Activated T-cell treated with anti-CD3 and anti-CD28 coated beads, Interleukin-2, amount 50 U/mL, for 24 hours (primary cell): ENCODE measurements around the gene PLCB1.
A peak's percentile ranks its signal among the peaks of the same experiment; 100 is the strongest.
"Not testable (repeated sequence)": the region's sequence is repeated elsewhere in the genome, so short reads cannot be mapped to it uniquely, and the experiment has no call there.

ENCODE experiments used
- DNase-seq: peaks from one replicate; pipeline ENCODE4 v3.0.0-alpha.2; 2020
- H3K27ac Mint-ChIP-seq: 2 replicates; pipeline ENCODE4 v1.8.0; 2020; ENCODE audit warnings: mild to moderate bottlenecking, mixed read lengths
- H3K27me3 Mint-ChIP-seq: 2 replicates; pipeline ENCODE4 v1.8.0; 2020; ENCODE audit warnings: mixed read lengths
- H3K36me3 Mint-ChIP-seq: 2 replicates; pipeline ENCODE4 v1.8.0; 2020; ENCODE audit warnings: low read depth, mixed read lengths
- H3K4me1 Mint-ChIP-seq: 2 replicates; pipeline ENCODE4 v1.8.0; 2020; ENCODE audit warnings: low read depth, mixed read lengths
- H3K4me3 Mint-ChIP-seq: 2 replicates; pipeline ENCODE4 v1.8.0; 2020; ENCODE audit warnings: mild to moderate bottlenecking, moderate library complexity, mixed read lengths
- H3K9me3 Mint-ChIP-seq: 2 replicates; pipeline ENCODE4 v1.8.0; 2020; ENCODE audit warnings: mixed read lengths

Gene PLCB1

DNA sequence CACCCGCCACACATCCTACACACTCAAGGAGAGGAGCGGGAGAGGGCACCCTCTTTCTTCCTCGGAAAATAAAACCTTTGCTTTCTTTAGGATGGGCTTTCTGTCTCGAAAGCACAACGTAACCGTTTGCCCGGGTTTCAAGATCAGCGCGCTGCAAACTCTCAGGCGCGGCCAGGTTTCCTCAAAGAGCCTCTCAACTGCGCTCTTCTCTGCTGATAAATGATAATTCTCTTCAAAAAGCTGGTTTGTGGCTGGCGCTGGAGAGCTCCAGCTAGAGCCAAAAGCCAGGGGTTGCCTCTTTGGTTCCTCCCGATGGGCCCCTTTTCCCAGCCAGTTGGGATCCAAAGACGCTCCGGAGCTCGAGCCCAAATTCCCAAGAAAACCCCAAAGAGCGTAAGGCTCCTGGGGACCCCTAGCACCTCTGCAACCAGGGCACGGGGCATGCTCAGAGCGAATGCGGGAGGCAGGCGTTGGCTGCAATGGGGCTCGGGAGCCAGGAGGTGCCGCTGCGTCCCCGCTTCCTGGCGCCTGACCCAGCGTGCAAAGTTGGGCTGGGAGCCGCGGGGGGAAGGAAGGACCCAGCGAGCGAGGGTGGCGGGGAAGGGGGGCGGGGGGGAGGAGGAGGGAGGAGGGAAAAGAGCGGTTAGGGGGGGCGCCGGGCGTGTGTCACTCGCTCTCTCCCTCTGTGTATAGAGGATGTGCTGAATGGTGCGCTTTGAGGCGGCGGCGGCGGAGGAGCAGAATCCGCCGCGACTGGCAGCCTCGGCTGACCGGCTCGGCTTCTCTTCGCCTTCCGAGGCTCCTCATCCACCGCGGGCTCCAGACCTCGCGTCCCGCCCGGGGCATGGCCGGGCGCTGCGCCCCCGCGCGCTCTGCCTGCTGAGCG, at the start of gene PLCB1:
TSS of gene PLCB1 (plus strand) at position 669 of the 886 bp plus-strand sequence. CDS start 386 bp downstream, outside the sequence.
- no peaks in the 10 kb centered on the region for H3K9me3 Mint-ChIP-seq
- H3K27me3 Mint-ChIP-seq, result peaks cover 62% of the 10 kb centered on the region
- H3K4me3 Mint-ChIP-seq, result peak within 1 kb of the TSS; percentile 74
- peak; percentile 86 for DNase-seq
- no peaks in the 10 kb centered on the region for H3K36me3 Mint-ChIP-seq
- no peak within 1 kb of the TSS for H3K27ac Mint-ChIP-seq
- H3K4me1 Mint-ChIP-seq, result peaks cover 34% of the 10 kb centered on the region

DNA sequence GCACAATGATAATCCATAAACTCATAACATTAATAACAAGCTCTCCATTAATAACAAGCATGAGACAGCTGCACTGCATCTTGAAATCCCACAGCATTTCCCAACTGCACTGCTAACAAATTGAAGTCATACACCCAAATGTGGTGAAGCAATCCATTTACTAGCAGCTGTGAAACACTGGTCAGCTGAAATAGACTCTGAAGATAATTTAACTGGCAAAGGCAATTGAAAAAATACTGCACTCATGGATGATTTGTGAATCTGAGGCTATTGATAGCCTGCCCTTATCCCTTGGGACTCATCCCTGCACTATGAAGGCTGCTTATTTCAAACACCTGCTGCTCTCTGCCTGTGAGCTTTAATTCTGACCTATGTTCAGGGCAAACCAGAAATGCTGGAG, 49.1 kb upstream of the PLCB1 start:
- Mint-ChIP-seq H3K36me3 (no peaks in the 10 kb centered on the region), H3K4me3 (no peak overlapping the region), H3K27ac (no peak overlapping the region), H3K9me3 (no peaks in the 10 kb centered on the region), H3K27me3 (peaks cover 2% of the 10 kb centered on the region), H3K4me1 (no peaks in the 10 kb centered on the region)
- no peak for DNase-seq

DNA sequence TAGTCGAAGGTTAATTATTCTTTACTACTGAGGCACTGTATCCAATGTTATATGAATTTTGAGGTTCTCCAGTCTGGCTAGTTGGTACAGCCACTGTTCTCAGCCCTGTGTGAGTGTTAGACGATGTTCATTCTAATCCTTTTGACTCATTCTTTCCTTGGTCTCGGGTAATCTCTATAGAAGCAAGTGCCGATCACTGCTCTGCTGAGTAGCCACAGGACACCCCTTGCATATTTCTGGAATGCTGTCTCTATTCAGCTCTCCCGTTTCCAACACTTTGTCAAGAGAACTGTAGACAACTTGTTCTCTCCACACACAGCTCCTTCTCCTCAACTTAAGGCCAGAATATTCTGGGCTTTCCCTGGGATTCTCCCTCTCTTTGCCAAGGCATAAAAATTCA, 42.4 kb upstream of the PLCB1 start:
- Mint-ChIP-seq H3K4me1 (no peaks in the 10 kb centered on the region), H3K27me3 (peaks cover 19% of the 10 kb centered on the region), H3K27ac (no peak overlapping the region), H3K4me3 (no peak overlapping the region), H3K36me3 (no peaks in the 10 kb centered on the region), H3K9me3 (no peaks in the 10 kb centered on the region)
- DNase-seq, result no peak

DNA sequence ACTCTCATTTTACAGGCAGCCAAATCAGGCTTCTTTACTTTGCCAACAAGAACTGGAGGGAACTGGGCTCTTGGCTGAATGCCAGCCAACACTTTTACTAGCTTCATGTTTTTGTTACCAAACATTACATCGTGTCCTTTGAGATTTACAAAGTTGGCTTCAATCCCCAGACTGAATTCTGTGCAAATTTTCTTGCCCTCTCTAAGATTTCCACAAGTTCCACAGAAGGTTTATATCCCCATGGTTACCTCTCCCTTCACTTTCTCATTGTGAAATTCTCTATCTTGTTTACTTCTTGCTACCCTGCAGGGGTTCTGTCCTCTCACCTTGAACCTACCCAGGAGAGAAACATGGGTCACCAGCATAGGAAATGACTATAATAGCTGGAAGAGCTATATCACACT, 37.6 kb upstream of the PLCB1 start:
- Mint-ChIP-seq H3K9me3 (no peaks in the 10 kb centered on the region), H3K27ac (no peak overlapping the region), H3K36me3 (no peaks in the 10 kb centered on the region), H3K4me1 (no peaks in the 10 kb centered on the region), H3K4me3 (no peak overlapping the region), H3K27me3 (peaks cover 21% of the 10 kb centered on the region)
- DNase-seq, result no peak

DNA sequence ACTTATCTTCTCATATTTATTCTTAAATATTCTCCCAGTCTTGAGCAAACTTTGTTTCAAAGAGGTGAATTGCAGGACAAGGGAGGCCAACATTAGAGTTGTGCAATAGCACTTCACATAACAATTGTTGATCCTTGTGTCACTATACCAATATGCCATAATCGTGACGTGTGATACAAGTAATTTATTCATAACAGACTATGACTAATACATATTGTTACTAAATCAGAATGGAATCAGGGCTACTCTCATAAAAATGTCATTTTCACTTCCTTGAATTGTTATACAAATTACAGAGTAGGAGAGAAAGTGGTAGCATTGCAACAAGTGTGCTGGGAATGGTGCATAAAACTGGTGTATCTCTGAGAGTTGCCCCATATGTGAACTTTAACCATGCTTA, 37.2 kb upstream of the PLCB1 start:
- no peak overlapping the region for H3K4me3 Mint-ChIP-seq
- no peaks in the 10 kb centered on the region for H3K36me3 Mint-ChIP-seq
- no peaks in the 10 kb centered on the region for H3K4me1 Mint-ChIP-seq
- H3K27me3 Mint-ChIP-seq, result peaks cover 19% of the 10 kb centered on the region
- DNase-seq, result no peak
- H3K9me3 Mint-ChIP-seq, result no peaks in the 10 kb centered on the region
- no peak overlapping the region for H3K27ac Mint-ChIP-seq

DNA sequence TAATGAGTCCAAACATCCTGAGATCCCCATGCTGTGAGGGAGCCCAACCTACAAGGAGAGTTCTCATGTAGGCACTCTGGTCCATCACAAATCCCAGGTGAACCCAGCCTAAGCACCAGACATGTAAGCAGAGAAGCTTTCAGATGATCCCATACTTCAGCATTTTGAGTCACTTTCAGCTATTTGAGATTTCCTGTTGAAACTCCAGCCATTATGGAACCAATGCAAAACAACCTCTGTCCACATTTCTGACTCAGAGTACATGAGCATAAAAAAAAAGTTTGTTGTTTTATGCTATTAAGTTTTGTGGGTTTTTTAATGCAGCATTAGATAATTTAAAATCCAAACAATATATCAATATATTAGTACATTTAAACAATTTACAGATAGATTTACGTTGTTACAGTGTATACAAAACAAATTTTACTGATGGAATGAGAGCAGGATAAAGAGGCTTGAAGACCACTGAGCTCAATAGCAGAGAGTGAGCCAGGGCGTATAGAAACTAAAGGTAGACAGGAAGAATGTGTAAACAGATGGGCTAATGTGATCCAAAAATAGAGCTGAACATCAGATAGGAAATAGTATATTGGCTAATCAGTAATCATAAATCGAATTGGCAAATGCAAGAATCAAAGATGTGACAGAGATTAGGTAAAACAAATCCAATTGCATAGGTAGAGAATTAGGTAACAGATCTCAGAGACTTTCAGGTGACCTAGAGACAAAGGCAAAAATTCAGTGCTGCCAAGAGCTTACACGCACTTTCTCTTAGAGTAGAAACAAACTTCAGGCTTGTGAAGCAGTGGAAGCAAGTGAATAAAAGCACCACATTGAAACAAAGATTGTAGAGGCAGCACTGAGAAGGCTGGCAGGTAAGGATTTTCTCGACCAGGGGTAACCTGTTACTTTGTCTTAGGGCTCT, 36.2 kb upstream of the PLCB1 start:
- no peaks in the 10 kb centered on the region for H3K36me3 Mint-ChIP-seq
- no peak for DNase-seq
- no peak overlapping the region for H3K4me3 Mint-ChIP-seq
- peaks cover 19% of the 10 kb centered on the region for H3K27me3 Mint-ChIP-seq
- no peaks in the 10 kb centered on the region for H3K9me3 Mint-ChIP-seq
- H3K4me1 Mint-ChIP-seq, result no peaks in the 10 kb centered on the region
- no peak overlapping the region for H3K27ac Mint-ChIP-seq

DNA sequence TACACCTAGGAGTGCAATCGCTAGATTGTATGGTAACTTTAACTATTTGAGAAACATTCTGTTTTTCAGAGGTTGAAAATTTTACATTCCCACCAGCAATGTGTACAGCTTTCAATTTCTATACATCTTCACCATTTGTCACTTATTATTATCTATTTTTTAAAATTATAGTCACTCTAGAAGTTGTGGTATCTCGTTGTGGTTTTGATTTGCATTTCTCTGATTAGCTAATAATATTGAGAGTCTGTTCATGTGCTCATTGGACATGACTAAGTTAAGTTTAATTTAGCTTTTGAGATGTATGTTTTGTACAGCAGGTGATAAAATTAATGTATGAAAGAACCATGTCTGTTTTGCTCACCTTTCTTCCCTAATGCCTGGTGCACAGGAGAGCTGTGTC, 34.8 kb upstream of the PLCB1 start:
- H3K4me3 Mint-ChIP-seq, result no peak overlapping the region
- no peak overlapping the region for H3K27ac Mint-ChIP-seq
- H3K9me3 Mint-ChIP-seq, result no peaks in the 10 kb centered on the region
- peaks cover 19% of the 10 kb centered on the region for H3K27me3 Mint-ChIP-seq
- DNase-seq, result no peak
- no peaks in the 10 kb centered on the region for H3K4me1 Mint-ChIP-seq
- no peaks in the 10 kb centered on the region for H3K36me3 Mint-ChIP-seq

DNA sequence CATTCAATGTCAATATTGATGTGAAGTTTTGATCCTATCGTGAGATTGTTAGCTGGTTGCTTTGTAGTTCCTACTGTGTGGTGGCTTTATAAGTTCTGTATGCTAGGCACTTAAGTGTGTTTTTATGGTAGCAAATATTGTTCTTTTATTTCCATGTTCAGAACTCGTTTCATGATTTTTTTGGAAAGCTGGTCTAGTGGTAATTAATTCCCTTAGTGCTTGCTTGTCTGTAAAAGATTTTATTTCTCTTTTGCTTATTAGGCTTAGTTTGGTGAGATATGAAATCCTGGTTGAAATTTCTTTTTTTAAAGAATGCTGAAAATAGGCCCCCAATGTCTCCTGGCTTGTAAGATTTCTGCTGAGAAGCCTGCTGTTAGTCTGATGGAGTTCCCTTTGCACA, 27.8 kb upstream of the PLCB1 start:
- DNase-seq, result no peak
- Mint-ChIP-seq H3K27ac (no peak overlapping the region), H3K9me3 (peaks cover 31% of the 10 kb centered on the region), H3K27me3 (peaks cover 11% of the 10 kb centered on the region), H3K4me1 (no peaks in the 10 kb centered on the region), H3K36me3 (peaks cover 2% of the 10 kb centered on the region), H3K4me3 (no peak overlapping the region)

DNA sequence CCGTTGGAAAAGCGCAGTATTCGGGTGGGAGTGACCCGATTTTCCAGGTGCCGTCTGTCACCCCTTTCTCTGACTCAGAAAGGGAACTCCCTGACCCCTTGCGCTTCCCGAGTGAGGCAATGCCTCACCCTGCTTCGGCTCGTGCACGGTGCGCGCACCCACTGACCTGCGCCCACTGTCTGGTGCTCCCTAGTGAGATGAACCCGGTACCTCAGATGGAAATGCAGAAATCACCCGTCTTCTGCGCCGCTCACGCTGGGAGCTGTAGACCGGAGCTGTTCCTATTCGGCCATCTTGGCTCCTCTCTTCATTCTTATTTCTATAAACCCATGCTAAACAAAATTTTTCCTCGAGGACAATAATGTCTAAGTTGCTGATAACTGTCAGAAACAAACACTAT, 17.5 kb upstream of the PLCB1 start:
- H3K27me3 Mint-ChIP-seq, result peaks cover 13% of the 10 kb centered on the region
- H3K4me3 Mint-ChIP-seq, H3K36me3 Mint-ChIP-seq, H3K4me1 Mint-ChIP-seq, H3K27ac Mint-ChIP-seq, DNase-seq, H3K9me3 Mint-ChIP-seq: not testable (repeated sequence)

DNA sequence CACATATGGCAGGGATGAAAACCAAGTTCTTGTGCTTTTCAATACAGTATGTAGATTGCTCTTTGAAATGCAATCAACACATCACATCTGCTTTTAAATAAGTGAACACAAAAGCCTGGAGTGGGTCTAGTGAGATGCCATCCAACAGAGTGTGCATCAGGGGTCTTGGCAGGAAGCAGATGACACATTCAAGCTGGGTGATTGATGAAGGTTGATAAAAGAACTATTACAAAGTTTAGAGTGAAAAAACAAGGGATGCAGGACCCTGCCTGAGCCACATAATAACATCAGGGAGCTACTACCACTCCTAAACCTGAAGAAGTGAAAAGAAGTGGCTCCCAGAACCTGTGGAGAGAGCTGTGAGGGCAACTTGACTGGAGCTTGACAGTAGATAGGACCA, 16.6 kb upstream of the PLCB1 start:
- H3K36me3 Mint-ChIP-seq, result no peaks in the 10 kb centered on the region
- DNase-seq, result no peak
- H3K4me3 Mint-ChIP-seq, result no peak overlapping the region
- no peaks in the 10 kb centered on the region for H3K4me1 Mint-ChIP-seq
- no peaks in the 10 kb centered on the region for H3K9me3 Mint-ChIP-seq
- no peak overlapping the region for H3K27ac Mint-ChIP-seq
- H3K27me3 Mint-ChIP-seq, result peaks cover 13% of the 10 kb centered on the region

DNA sequence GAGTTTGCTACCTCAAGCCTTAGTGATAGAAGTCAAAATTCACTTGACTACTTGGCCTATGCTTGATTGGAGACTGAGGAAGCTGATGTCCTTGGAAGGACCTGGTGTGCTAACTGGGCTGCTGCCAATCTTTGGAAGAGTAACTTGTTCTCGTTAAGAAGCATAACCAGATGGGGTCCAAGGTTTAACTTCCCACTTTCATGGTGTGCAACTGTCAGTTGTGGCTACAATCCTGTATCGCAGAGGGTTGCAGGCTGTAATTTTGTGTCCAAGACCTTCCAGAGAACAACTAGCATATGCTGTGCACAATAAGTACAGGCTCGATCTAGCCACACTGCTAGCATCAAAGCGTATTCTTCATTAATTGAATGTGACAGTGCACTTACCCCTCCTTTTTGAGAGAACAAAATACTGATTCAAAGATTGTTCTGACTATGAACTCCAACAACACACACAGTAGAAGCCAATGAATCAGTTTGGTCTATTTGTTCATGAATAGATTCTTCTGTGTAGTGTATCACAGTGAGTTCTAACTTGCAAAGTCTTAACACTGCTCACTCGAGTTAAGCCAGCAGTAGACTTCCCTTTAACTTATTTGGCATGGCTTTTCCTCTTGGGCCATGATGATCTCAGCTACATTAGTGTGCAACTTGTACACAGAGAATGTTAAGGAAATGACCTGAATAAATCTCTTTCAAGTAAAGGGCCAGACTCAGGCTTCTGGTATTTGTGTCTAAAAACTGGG, 15.8 kb upstream of the PLCB1 start:
- no peaks in the 10 kb centered on the region for H3K4me1 Mint-ChIP-seq
- no peaks in the 10 kb centered on the region for H3K9me3 Mint-ChIP-seq
- H3K36me3 Mint-ChIP-seq, result no peaks in the 10 kb centered on the region
- no peak for DNase-seq
- H3K4me3 Mint-ChIP-seq, result no peak overlapping the region
- H3K27me3 Mint-ChIP-seq, result peaks cover 17% of the 10 kb centered on the region
- H3K27ac Mint-ChIP-seq, result no peak overlapping the region

DNA sequence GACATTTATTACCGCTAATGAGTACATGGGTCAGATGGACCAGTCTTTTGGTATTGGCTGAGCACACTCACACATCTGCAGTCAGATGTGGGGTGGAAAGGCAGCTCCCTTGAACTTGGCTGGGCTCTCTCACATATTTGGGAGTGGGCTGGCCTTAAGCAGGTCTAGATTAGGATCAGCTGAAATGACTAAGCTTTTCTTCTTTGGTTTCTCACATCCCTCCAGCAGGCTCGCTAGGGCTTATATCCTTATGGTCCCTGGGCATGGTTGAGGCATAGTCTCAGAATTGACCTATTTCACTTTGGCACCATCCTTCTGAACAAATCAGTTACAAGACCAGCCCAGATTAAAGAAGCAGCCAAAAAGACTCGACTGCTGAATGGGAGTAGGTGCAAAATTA, 14.4 kb upstream of the PLCB1 start:
- no peaks in the 10 kb centered on the region for H3K36me3 Mint-ChIP-seq
- DNase-seq, result no peak
- no peaks in the 10 kb centered on the region for H3K4me1 Mint-ChIP-seq
- peaks cover 17% of the 10 kb centered on the region for H3K27me3 Mint-ChIP-seq
- no peak overlapping the region for H3K27ac Mint-ChIP-seq
- H3K4me3 Mint-ChIP-seq, result no peak overlapping the region
- H3K9me3 Mint-ChIP-seq, result no peaks in the 10 kb centered on the region

DNA sequence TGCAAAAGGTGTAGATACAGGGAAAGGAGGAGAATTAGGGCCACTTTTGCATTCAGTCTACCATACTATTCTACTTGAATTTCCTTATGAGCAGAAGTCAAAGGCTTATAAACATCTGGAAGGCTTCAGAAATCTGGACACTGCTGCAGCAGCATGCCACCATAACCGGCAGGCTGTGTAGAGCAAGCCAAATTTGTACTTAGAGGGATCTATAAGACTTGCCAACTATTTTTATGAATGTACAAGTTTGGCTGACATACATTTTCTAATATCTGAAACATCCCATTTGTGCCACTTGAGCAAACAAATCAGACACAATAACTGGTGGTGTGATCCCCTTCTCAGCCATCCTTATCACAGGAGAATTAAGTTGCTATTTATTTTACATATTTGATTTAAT, 14.0 kb upstream of the PLCB1 start:
- Mint-ChIP-seq H3K27ac (no peak overlapping the region), H3K4me3 (no peak overlapping the region), H3K27me3 (peaks cover 17% of the 10 kb centered on the region), H3K9me3 (no peaks in the 10 kb centered on the region), H3K36me3 (no peaks in the 10 kb centered on the region), H3K4me1 (no peaks in the 10 kb centered on the region)
- DNase-seq, result no peak

DNA sequence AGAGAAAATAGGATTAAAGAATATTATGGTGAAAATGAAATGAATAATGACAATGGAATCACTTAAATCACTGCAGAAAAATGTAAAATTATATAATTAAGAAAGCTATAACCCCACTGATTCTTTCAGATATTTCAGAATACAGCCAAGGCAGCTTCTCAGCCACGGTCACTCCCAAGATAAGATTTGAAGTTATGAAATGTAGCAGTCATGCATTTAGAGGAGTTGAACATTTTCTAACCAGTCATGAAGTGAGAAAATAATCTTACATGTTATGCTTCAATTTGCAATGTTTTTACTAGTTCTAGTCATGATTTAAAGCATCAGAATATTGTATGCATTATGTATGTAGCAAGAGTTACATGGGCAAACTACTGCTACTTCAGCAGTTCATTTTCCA, 13.3 kb upstream of the PLCB1 start:
- Mint-ChIP-seq H3K36me3 (no peaks in the 10 kb centered on the region), H3K4me3 (no peak overlapping the region), H3K27ac (no peak overlapping the region), H3K9me3 (no peaks in the 10 kb centered on the region), H3K27me3 (peaks cover 17% of the 10 kb centered on the region), H3K4me1 (no peaks in the 10 kb centered on the region)
- DNase-seq, result no peak
